ENCODE results near the gene SCARF1.

Gene SCARF1

DNA sequence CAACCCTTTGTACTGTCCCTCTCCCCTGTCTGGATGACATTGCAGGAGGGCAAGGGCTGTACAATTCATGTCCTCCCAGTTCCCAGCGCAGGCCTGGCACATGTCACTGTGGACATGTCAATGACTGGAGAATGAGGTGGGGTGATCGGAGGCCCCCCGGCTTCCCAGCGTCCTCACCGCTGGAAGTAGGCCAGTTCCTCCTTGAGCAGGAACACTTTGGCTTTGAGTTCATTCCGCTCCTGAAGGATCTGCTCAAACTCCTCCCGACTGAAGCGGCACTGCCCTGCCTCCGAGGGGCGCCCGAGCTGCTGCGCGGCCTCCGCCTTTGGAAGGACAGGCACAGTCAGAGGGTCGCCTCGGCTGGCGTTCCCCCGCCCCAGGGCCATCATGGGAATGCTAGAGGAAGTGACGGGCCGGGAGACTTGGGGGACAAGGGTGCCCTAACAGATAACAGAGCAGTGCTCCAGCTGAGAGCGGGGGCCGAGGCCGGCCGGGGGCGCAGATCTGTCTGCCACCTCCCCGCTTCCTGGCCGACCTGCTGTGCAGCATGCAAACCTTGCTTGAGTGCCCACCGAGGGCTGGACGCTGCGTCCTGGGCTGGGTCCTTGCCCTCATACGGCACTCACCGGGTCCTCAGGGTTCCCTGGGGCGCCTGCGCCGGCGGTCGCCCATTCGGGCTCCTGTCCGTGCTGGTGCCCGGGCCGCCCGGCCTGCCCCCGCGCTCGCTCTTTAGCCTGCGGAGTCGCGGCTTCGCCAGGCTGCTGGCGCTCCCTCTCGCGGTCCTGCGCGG is 2.8 kb upstream of the SCARF1 start:
- no peak for DNase-seq (ENCODE audit: low read depth in 3 of 3)

DNA sequence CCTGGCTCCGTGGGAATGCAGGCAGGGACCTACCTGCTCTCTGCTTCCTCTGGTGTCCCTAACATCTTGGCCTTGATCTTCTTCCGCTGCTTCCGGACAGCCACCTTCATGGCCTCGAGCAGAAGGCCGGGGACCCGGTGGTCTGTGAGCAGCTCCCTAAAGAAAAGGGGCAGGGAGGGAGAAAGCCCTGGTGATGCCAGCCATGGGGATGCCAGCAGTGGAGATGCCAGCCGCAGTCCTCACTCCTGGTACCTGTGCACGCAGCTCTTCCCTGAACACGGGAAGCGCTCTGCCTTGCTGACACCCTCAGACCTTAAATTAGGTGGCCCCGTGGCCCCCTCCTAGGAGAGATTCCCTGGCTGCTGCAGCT is 2.3 kb upstream of the SCARF1 start:
- DNase-seq (ENCODE audit: low read depth in 3 of 3) = no peak

DNA sequence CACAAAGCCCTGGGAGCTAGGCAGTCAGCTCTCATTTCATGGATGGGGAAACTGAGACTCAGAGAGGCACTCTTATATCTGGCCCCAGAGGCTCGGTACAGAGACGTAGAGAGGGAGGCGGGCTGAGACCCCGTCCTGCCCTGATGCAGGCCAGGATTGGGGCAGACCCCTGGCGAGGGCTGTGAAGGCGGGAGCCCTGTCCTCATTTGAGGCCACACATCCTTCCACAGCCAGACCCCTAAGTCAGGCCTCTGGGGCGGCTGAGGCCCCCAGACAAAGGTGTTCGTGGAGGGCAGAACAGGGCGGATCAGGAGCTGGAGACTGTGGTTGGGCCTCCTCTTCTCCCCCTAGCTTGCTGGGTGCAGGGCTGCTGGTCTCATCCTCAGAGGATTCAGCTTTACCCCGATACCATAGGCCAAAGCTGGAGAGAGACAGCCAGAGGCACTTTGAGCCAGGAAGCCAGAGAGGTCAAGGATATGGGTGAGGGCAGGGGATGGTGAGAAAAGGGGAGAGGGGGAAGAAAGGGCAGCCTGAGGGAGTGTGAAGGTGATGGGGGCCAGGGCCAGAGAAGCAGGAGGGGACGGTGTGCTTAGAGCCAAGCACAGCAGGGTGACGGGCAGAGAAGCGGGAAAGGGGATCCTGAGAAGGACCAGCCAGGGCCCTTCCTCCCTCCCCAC is 805 bp upstream of the SCARF1 start:
- no peak for DNase-seq (ENCODE audit: low read depth in 3 of 3)

DNA sequence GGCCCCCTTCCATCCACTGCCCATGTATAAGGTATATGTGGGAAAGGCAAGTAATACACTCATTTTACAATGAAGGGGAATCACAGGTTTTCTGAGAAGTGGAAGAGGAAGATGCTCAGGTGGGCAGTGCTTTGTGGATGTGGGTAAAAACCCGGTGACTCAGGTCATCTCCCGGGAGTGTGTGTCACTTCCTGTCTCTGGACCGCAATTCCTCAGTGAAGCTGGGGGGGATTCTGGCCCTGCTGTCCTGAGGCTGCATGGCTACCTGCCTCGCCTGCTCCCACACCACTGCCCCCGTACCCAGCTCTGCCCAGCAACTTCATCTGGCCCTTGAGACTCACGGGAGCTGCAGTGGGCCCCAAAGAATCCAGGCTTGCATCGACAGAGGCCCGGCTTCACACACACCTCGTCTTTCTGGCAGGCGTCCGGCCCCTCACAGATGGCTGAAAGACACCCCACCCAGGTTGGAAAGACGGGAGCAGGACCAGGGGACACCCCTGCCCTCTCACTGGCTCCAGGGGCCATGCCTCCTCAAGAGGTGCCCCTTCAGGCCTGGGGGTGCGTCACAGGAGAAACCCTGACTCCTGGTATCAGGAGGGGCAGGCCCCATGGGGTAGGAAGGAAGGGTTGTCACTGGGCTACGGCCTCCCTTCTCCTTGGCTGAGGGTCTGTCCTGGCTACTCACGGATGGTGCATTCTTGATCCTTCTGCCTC is 882 bp downstream of the SCARF1 start:
- peak in 1 of 3 experiments; percentile 41 for DNase-seq (ENCODE audit: low read depth in 3 of 3)

DNA sequence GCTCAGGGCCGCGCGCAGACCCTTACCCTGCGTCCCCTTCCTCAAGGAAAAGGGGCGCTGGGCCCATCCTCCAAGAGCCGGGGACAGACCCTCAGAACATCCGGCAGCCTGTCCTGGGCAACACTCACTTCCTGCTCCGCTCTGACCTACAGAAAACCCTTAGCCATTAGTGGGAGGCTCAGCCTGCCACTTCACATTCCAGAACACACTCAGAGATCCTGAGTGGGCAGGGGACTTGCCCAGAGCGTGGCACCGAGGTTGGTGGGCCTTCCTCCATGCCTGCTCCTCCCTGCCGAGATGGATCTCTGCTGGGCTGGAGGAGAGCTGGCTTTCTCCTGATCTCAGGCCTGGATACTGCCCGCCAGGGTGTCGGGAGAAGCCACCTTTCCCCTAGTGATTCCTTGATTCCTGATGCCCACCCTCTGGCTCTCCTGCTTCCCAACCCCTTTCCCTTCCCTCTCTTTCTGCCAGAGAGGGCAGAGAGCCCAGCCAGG is 1.5 kb downstream of the SCARF1 start:
- DNase-seq (ENCODE audit: low read depth in 3 of 3) = no peak

DNA sequence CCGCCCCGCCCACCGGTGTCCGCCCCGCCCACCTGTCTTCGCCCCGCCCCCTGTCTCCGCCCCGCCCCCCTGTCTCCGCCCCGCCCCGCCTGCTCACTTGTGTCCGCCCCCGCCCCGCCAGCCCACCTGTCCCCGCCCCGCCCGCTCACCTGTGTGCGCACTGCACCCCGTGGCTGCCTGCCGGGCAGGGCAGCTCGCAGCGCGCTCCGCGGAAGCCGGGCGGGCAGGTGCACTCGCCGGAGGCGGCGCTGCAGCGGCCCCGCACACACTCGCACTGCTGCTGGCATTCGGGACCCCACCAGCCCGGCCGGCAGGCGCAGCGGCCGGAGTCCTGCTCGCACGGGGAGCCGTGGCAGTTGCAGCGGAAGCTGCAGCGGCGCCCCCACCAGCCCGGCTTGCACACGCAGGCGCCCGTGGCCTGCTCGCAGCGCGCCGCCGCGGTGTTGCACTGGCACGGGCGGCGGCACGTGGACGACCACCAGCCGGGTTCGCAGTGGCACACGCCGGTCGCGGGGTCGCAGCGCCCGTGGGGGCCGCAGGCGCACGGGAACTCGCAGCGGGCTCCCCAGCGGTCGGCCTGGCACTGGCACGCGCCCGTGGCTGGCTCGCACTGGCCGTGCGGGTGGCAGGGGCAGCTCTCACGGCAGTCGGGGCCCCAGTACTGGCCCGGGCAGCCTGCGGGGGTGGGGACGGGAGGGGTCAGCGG is 2.1 kb downstream of the SCARF1 start:
- no peak for DNase-seq (ENCODE audit: low read depth in 3 of 3)

DNA sequence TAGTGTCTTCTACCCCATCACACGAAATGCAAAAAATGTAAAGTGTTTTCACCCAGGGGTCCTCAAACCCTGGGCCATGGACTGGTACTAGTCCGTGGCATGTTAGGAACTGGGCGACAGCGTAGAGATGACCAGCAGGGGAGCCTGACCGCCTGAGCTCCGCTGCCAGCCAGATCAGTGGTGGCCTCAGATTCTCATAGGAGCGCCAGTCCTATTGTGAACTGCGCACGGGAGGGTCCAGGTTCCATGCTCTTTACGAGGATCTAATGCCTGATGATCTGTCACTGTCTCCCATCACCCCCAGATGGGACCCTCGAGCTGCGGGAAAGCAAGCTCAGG is 4.5 kb downstream of the SCARF1 start:
- no peak for DNase-seq (ENCODE audit: low read depth in 3 of 3)

DNA sequence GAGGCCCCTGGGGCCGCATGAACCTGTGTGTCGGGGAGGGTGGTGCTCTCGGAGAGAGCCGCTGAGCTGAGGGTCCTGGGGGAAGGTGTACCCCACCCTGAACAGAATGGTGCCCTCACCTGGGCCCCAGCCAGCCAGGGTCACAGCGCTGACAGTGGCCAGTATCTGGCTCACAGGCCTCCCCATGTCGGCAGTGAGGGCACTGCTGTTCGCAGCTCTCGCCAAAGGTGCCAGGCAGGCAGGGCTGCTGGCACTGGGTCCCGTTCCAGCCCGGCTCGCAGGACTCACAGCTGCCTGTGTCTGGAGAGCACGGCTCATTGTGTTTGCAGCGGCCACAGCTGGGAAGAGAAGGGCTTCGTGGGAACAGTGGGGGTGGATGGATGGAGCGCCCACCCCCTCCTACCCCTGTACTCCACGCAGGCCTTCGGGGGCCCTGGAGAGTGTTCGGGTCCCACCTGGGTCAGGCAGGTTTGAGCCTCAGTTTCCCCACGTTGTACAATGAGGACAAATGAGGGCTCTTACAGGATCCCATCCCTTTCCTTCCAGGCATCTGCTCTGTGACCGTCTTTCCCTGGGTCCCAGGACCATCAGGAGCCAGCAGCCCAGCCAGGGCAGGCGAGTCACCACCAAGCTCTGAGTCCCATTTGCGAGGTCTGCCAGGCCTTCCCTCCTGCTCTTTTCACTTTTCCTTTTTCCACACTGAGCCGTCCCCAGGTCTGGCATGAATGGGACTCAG is 5.0 kb downstream of the SCARF1 start:
- DNase-seq (ENCODE audit: low read depth in 3 of 3) = no peak

DNA sequence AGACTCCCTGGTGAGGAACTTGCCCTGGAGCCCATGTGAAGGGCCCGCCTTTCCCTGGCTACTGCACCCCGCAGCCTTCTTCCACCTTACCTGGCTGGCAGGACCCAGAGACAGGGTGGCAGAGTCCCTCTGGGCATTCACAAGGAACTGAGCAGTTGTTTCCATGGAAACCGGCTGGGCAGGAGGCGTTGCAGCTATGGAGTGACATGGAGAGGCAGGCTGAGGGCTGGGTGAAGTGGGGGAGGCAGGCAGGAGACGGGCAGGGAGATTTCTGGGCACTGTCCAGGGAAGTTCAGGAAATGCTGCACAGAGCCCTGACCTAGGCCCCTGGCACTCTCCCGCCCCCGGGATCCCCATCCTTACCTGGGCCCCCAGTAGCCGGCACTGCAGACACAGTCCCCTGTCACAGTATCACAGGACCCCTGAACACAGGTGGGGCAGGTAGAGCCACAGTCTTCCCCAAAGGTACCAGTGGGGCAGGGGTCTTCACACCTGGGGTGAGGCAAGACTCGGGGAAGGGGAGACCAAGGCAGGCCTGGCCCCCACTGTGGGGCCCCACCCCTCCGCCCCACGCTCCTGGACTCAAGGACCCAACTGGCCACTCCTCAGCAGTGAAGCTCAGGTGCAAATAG is 5.9 kb downstream of the SCARF1 start:
- DNase-seq (ENCODE audit: low read depth in 3 of 3) = no peak

DNA sequence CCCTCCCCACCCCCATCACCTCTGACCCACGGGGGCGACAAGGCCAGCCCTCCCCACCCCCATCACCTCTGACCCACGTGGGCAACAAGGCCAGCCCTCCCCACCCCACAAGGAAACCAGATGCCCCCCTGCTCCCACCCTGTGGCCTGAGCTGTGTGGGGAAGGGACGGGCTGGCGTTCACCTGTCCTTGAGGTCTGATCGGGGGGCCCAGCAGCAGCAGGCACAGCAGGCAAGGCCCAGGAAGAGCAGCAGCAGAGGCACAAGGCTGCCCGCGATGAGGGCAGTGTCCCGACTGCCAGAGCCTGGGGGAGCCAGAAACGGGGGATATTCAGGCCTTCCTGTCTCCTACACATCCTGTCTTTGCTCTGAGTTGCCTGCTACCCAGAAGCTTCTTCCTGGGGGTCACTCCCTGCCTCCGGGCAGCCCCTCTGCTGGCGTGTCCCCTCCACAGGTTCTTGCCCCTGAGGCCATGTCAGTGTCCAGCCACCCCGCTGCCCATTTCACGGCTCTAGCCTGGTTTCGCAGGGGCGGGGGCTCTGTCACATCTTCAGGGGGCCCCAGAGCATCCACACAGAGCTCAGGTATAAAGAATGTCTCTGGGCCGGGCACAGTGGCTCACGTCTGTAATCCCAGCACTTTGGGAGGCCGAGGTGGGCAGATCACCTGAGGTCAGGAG is 6.8 kb downstream of the SCARF1 start:
- no peak for DNase-seq (ENCODE audit: low read depth in 3 of 3)

DNA sequence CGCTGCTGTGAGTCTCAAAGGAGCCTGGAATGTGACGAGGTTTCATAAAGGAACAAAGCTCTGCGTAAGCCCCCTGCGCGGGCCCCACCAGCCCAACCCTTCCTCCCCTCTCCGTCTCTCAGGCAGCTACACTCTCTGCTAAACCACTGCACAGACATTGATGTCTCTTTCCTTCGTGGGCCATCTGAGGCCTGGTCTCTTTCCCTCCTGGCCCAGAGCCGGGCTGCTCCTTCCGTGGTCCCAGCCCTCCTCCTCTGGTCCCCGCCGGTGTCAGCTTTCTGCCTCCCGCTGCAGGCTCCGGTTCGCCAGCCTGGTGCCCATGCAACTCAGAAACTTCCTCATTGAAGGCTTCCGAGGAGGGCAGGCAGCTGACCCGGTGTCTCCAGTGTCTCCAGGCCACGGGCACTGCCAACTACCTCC is 7.4 kb downstream of the SCARF1 start:
- no peak for DNase-seq (ENCODE audit: low read depth in 3 of 3)

DNA sequence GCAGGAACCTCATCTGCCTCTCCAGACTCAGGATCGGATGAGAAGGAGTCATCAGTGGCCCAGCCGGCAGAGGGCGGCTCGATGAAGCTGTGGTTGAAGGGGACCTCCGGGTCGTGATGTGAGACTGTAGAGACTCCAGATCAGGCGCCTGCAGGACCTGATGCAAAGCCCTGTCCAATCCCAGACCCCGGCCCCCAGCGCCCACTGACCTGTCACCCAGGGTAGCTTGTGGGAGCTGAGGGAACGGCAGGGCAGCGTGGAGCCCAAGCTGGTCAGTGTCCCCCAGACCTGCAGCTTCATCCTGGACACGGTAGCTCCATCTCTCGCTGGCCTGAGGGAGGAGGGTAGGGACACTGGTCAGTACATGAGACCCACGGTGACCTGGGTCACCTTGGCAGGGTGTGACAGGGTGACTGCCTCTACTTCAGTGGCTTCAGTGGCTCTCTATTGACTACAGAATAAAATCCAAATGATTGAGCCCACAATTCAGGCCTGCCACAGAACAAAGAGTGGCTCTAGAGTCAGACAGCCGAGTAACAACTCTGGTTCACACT is 8.7 kb downstream of the SCARF1 start:
- no peak for DNase-seq (ENCODE audit: low read depth in 3 of 3)

DNA sequence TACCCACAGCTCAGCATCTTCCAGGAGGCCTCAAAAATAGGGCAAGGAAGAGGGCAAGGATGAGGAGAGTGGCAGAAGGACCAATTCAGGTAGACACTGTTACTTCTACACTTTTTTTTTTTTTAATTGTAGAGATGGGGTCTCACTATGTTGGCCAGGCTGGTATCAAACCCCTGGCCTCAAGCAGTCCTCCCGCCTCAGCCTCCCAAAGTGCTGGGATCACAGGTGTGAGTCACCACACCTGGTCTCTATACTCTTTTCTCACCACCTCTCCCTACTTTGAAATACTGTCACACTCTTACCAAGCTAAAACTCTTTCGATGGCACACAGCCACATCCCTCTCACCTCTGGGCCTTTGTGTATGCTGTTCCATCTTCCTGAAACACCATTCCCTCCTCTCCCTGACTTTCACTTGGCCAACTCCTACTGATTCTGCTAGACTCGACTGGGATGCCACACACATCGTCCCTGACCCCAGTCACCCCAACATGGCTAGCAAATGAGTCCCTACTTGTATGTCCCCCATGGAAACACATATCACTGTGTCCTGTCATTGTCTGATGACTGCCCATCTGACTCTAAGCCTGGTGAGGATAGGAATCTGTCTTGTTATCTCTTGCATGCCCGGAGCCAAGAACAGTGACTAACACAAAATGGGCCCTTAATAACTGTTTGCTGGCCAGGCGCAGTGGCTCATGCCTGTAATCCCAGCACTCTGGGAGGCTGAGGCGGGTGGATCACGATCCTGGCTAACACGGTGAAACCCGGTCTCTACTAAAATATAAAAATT is 9.7 kb downstream of the SCARF1 start:
- DNase-seq (ENCODE audit: low read depth in 3 of 3) = no peak

DNA sequence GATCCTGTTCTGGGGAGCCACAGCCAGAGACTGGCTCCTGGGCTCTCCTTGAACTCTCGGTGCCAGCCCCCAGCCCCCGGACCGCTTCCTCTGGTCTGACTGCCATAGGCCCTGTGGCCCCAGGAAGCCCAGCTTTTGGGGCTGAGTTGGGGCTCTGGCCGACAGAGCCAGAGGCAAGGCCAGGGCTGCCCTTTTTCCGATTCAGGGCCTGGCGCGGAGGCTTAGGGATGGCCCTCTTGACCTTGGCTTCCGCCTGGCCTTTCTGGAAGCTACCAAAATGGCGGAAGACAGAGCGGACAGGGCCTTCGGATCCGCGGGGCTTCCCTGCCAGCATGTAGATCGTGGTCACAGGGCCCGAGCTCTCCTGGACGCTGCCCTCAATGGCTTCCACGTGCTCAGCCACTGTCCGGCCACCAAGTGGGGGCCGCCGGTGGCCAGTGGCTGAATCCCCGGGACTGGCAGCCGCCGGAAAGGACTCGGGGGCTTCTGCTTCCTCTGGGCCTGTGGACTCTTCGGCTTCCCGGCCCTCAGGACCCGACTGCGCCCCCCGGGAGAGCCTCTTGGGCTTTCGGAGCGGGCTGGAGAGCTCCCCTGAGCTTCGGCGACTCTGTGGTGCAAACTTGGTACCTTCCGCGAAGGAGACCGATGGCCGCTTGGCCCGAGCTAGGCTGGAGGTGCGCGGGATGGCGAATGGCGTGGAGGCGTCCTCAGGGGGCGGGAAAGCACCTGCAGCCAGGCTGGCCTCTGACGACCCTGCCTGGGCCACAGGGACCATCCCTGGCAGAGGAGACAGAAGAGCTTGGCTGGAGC is 10.5 kb downstream of the SCARF1 start:
- DNase-seq (ENCODE audit: low read depth in 3 of 3) = no peak

DNA sequence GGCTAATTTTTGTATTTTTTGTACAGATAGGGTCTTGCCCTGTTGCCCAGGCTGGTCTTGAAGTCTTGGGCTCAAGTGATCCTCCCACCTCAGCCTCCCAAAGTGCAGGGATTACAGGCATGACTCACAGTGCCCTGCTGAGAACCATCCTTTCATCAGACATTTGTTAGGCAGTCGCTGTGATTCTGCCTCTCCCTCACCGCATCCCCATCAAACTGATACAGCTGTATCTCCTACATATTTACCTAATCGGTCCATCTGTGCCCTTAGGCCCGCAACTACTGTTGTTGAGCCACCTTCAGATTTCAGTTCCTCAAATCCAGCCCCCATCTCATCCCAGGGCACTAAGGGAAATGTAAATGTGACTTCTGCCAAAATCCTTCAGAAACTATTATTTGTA is 14.9 kb downstream of the SCARF1 start:
- DNase-seq (ENCODE audit: low read depth in 3 of 3) = no peak

DNA sequence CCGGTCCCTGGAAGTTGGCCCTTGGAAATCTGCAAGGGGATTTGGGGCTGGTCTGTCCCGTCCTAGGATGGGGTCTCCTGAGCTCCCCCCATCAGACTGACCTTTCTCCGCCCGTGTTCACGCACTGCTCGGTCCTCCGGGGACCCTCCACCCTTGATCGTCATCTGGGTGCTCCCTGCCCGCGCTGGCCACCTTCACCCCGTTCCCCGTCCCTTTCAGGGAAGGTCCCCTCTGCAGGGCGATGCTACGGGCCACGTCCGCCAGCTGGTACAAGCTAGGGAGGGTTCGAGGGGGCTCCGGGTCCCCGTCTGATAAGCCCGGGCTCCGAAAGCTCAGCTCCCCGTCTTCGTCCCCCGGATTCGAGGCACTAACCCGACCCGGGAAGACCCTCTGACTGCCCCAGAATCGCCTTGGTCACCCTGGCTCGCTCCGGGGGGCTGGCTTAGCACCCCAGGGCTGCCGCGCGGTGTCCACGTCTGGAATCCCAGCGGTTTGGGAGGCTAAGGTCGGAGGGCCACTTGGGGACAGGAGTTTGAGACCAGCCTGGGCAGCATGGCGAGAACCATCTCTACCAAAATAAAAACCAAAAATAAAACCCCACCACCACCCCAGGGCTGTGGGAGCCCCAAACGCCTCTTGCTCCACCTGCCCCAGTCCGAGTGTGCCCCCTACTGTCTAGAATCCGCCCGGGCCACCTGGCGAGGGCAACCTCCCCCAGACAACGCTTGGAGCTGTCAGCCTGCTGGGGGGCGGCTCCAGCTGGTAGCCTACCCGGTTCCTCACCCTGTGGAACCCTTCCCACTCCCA is 15.8 kb downstream of the SCARF1 start:
- peak; percentile 60 to 78 (median 68) for DNase-seq (ENCODE audit: low read depth in 3 of 3)

DNA sequence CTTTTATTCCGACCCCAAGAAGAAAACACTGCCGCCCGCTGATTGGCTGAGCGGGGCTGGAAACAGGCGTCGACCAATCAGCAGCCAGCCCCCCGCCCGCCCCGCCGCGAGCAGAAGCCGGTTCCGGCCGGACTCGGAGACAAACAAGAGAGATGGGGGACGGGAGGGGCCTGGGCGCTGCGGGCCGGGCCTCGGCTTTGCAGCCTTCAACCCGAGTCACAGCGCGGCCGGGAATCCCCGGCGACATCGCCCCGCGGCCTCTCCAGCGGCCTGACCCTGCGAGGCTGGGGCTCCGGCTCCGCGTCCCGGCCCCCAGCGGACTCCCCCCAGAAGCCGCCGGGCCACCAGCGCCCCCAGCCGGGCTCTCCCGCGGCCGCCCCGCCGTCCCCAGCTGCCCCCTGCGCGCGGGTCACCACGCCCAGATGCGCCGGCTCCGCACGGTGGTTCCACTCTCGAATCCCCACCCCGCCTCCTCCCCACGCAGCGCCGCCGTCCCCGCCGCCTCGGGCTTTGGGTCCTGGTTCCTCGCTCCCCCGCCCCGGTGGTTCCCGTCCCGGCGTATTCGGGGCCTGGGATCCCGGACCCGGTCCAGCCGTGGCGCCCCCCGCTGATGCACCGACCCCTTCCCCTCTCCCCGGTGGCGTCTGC is 16.6 kb downstream of the SCARF1 start:
- DNase-seq (ENCODE audit: low read depth in 3 of 3) = peak; percentile 76 to 89 (median 79)
